Suprapubic skin (tissue), 4 donors: ENCODE measurements around the gene IGF2R.

Source experiments
- POLR2A ChIP-seq, 2 donors: fragments of 450-650 bp; IDR thresholded peaks; one replicate each; pipeline ENCODE4 v1.6.1; 2017; ENCODE audit warnings: antibody characterized with exemption in 2 of 2, mild to moderate bottlenecking in 2 of 2, moderate library complexity in 2 of 2
- POLR2AphosphoS5 ChIP-seq, 3 donors: sonication (generic); formaldehyde crosslinking; IDR thresholded peaks; one replicate each; pipeline ENCODE4 v1.6.1; 2017; ENCODE audit warnings: antibody characterized with exemption in 3 of 3
- TF ChIP-seq, protein P1 (sequence below), 2 donors: fragments of 200-600 bp in 1 of 2; fragments of 450-650 bp in 1 of 2; sonication (generic) in 1 of 2; IDR thresholded peaks; one replicate each; pipeline ENCODE4 v1.5.1; 2016 to 2019; ENCODE audit warnings: antibody characterized with exemption in 2 of 2, mild to moderate bottlenecking in 1 of 2, moderate library complexity in 1 of 2

DNA sequence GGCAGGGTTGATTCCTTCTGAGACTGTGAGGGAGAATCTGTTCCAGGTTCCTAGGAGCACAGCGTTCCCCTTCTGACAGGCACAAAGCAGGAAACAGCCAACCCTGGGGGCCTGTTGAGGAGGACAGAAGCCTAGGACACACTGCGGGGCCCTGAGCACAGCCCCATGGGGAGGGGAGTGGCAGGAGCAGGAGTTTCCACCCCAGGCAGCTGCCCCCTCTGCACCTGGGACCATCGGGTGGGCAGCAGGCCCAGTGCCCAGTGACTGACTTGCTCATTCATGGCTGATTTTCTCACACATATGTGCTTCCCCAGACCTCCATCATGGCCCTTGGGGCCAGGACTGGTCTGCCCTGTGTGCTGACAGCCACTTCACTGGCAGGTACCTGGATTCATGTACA, 146.5 kb downstream of the IGF2R start:
- TF ChIP-seq POLR2AphosphoS5 (IDR thresholded peaks at IDR 0.05) = no peak
- TF ChIP-seq, protein P1, sequence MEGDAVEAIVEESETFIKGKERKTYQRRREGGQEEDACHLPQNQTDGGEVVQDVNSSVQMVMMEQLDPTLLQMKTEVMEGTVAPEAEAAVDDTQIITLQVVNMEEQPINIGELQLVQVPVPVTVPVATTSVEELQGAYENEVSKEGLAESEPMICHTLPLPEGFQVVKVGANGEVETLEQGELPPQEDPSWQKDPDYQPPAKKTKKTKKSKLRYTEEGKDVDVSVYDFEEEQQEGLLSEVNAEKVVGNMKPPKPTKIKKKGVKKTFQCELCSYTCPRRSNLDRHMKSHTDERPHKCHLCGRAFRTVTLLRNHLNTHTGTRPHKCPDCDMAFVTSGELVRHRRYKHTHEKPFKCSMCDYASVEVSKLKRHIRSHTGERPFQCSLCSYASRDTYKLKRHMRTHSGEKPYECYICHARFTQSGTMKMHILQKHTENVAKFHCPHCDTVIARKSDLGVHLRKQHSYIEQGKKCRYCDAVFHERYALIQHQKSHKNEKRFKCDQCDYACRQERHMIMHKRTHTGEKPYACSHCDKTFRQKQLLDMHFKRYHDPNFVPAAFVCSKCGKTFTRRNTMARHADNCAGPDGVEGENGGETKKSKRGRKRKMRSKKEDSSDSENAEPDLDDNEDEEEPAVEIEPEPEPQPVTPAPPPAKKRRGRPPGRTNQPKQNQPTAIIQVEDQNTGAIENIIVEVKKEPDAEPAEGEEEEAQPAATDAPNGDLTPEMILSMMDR (IDR thresholded peaks at IDR 0.05) = no peak
- TF ChIP-seq POLR2A (IDR thresholded peaks at IDR 0.05) = no peak
